Hematopoietic multipotent progenitor cell treated with erythropoietin and hydrocortisone succinate and interleukin-3 and kit ligand, for 17 days (in vitro differentiated cells): ENCODE results near the gene PXDC1.
"Not testable (repeated sequence)": the region's sequence is repeated elsewhere in the genome, so short reads cannot be mapped to it uniquely, and the experiment has no call there.

Experiments
- DNase-seq: peaks from one replicate; pipeline ENCODE4 v3.0.0-alpha.2; 2015; ENCODE audit warnings: low spot score

Gene PXDC1

DNA sequence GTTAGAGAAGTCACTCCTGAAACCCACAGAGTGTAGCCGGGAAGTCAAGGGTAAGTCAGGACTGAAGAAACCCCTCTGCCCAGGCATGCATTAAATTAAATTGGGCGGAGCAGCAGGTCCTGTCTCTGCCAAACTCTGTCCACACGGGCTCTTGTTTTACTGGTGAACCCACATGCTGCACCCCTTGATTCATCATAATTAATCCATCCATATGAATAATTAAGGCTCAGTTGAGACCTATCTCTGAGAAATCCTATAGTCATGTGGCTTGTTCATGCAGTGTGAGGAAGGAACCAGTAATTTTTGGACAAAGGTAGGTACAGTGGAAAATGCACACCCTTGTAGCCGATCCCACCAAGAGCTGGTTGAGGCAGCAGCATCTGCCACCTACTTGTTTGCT lies 43.0 kb downstream of the PXDC1 start:
- DNase-seq = no peak

DNA sequence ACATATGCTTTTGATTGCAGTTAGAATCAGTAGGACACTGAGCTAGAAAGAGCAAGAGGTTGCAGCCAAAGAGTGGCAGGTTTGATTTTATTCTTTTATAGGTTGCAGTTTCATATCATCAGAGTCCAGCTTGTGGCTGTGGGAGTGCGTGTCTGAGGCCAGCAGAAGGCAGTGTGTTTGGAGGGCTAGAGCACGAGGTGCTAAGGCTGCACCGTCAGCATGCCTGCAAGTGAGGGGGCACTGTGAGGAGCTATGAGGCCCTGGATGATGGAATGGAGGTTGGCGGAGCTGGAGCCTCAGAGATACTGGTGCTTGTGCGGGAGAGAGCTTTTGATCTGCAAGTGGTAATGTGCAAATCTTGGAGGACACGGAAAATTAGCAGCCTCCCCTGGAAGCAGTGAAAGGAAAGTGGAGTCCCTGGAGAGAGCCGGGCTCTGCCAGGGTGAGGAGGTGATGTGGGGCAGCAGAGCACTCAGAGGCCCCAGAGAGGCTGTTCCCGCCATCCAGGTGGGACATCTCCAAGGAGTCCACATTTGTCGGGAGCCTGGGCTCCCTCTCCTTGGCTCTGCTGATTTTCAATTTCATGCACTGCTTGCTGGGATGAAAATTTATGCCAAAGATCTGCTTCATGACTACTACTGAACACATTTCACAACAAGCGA lies 43.6 kb downstream of the PXDC1 start:
- DNase-seq = no peak

DNA sequence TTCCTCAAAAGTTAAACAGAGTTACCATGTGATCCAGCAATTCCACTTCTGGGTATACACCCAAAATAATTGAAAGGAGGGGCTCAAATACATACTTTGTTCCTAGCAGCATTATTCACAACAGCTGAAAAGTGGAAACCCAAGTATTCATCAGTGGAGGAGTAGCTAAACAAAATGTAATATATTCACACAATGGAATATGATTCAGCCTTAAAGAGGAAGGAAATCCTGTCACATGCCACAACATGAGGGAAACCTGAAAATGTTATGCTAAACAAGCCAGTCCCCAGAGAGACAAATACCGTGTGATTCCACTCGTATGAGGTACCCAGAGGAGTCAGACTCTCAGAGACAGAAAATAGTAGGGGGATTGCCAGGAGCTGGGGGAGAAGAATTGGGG lies 44.5 kb downstream of the PXDC1 start:
- DNase-seq = no peak

DNA sequence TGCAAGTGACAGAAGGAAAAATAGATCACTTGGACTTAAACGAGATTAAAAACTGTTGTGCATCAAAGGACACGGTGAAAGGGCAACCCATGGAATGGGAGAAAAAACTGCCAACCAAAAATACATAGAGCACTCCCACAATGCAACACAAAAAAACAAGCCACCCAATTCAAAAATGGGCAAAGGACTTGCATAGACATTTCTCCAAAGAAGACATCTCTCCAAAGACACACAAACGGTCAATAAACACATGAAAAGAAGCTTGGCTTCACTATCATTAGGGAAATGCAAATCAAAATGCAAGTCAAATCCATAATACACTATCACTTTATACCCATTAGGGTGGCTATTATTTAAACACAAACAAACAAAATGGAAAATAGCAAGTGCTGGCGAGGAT lies 45.0 kb downstream of the PXDC1 start:
- DNase-seq = no peak

DNA sequence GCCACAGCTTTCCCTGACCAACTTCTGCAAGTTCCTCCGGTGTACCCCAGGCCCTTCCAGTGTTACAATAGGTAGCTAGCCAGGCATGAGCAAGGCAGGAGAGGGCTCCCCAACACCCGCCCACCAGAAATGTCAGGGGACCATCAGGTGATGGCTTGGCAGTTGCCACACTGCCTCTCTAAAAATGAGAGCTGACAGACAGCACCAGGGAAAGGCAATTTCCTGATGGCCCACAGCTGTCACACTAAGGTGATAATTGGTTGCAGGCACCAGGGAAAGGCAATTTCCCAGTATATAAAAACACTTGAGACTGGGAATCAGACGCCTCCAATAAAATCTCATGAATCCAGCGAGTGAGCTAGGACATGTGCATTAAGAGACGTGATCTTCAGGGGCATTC lies 49.9 kb downstream of the PXDC1 start:
- no peak for DNase-seq

DNA sequence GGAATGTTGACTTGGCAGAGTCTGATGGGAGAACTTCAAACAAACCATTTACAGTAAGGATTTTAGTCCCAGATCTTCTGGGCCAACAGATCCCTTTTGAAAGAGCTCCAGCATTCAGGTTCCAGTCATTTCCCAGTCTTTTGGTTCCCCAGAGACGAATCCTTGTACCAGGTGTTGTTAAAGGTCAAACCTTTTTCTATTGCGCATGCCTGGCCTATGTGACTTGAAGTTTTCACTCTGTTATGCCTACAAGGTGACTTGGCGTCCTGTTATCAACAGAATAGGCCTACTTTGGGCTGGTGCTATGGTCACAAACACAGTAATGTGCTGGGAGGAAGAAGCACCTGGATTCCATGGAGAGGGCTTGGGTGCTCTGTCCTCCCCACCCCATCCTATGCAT lies 52.3 kb downstream of the PXDC1 start:
- DNase-seq = no peak

DNA sequence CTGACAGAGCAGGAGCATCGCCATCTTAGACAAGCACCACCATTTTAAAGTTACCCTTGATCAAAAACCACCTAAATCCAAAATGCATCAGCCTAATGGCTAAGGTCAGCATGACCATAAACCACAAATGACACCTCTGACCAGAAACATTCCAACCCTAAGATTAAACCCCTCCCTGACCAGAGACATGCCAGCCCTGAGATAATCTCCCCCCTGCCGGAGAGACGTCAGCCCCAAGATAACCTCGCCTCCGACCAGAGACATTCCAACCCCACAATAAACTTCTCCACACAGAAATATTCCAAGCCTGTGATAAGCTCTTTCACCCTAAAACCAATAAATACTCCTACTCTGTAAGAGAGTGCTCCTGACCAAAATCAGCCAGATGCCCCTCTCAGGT lies 53.5 kb downstream of the PXDC1 start:
- DNase-seq = no peak

DNA sequence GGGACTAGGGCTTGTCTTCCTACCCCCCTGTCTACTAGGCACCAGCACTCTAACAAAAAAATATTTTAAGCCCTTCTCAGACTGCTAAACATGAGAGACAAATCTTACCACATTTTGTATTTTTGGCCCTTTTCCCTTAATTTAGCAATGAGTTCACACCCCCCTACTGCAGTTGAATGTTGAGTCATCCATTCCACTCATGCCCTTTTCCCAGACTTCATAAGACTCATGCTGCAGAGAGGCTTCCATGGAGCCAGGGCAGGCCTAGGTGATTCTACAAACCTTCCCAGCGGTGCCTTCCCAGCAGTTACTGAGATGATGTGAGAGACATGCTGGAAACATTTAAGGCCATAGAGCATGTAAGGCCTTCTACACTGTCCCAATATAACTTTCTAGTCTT lies 53.9 kb downstream of the PXDC1 start:
- DNase-seq = no peak

DNA sequence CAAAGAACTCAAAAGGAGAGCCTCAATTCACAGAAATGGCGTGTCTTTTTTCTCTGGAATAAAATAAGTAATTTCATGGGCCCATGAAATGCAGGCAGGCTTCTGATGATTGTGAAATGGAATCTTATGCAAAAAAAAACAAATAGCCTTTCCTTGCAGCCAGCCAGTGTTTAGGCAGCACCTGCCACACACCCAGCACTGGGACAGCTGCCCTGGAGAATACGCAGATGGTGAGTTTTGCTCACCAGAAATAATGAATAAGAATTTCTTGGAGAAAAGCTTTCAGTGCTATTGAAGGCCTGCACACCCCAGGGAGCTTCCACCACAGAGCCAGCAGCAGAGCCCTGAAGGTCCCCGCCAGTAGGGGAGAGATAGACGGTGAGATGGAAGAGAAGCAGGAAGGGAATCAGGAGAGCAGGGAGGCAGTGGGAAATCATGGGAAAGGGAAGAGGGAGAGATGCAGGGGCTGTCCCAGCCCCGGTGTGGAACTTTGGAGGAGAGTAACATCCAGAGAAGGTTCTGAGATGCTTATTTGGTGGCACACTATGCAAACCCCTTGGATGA lies 54.9 kb downstream of the PXDC1 start:
- no peak for DNase-seq

DNA sequence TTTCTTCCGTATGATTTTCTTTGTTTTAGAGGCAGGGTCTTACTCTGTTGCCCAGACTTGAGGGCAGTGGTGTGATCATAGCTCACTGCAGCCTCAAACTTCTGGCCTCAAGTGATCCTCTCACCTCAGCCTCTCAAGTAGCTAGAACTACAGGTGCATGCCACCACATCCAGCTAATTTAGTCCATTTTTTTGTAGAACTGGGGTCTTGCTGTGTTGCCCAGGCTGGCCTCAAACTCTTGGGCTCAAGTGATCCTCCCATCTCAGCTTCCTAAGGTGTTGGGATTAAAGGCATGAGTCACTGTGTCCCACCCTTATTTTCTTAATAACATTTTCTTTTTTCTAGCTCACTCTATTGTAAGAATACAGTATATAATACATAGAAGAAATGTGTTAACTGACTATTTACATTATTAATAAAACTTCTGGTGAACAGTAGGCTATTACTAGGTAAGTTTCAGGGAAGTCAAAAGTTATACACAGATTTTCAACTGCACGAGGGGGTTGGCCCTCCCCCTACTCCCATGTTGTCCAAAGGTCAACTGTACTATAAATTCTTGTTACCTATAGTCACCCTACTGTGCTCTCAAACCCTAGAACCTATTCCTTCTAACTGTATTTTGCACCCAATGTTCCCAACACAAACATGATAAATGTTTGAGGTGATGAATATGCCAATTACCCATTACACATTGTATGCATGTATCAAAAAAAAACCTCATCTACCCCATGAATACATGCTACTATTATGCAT lies 56.3 kb downstream of the PXDC1 start:
- DNase-seq = no peak

DNA sequence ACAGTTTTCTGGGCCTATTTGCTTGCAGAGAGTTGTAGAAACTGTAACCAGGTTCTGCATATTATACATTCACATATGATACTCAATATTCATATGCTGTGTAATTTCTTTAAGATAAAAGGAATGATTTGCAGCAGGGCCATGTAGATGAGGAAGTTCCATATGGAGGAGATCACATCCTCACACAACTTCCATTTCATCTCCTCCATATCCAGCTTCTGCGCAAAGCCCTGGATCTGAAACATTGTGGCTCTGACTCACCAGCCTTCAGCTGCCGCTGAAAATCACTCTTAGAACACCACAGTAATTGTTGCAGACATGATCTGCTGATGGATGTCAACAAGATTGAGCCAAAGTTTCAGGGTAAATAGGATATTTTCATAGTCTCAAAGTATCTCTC lies 57.7 kb downstream of the PXDC1 start:
- no peak for DNase-seq

DNA sequence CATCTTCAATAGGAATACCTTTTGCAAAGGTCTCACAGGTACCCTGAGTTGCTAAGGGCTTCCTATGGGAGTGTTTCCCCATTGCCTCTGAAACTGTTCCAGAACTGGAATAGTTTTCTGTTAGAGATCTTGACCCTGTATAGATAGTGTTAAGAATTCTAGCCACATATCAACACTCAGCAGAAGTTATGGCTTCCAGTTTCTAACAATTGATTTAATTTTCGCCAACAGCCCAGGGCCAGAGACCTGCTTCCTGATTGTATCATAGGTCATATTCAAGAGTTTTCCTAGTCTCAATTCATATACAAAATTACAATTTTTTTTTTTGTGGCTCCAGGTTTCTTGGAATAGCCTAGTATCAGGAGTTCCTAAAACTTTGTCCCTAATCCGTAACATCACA lies 61.0 kb downstream of the PXDC1 start:
- no peak for DNase-seq

DNA sequence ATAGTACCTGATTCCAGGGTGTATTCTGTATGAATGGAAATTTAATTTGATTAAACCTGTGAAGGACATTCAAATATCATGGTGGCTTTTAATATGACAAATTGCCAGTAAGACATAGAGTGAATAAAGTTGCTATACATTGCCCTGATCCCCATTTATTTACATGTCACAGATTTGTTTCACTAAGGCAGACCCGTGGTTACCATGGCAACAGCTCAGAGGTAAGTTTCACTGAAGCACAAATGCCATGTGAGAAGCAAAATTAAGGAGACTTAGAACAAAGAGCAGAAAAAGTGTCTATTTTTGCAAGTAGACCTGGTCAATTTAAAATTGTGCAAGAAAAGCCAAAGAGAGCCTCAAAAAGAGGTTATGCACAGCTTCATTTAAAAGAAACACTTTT lies 63.7 kb downstream of the PXDC1 start:
- DNase-seq = no peak

DNA sequence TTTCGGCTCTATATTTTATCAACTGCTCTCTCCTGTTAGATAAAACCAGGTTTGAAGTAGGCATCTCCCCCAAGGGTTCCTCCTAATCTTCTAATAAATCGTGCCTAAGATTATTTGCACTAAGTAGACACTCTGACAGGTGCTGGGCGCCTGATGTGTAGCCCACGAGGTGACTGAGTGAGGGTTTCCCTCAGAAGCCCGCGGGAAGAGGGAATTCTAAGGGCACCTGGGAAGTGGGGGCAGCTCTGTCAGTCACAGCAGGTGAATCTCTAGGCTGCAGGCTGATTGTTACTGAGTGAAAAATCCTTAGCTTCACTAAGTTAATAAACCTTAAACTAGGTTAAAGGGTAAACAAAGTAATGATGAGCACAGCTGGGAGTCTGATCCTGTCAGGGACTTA lies 68.2 kb downstream of the PXDC1 start:
- DNase-seq = no peak

DNA sequence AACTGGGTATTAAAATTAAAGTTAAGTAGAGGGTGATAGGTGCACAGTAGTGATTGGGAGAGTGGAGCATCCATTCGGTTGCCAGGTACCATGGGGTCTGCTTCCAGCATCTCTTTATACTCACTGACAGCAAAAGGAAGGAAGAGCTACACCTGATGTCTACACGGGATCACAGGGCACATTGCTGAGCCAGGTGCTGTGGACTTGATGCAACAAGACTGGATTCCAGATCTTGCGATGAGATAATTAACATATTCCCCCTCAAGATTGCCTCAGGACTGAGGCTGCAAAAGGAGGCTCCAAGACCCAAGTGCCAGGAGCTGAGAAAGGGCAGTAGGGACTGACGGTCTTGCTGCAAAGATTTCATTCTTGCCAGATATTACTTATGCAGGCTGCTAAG lies 72.6 kb downstream of the PXDC1 start:
- DNase-seq = no peak

DNA sequence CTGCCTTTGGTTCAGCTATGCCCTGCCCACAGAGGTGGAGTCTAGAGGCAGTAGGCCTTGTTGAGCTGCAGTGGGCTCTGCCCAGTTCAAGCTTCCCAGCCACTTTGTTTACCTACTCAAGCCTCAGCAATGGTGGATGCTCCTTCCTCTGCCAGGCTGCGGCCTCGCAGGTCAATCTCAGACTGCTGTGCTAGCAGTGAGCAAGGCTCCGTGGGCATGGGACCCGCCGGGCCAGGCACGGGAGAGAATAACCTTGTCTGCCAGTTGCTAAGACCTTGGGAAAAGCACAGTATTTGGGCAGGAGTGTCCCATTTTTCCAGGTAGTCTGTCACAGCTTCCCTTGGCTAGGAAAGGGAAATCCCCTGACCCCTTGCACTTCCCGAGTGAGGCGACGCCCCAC lies 73.8 kb downstream of the PXDC1 start:
- not testable (repeated sequence) for DNase-seq

DNA sequence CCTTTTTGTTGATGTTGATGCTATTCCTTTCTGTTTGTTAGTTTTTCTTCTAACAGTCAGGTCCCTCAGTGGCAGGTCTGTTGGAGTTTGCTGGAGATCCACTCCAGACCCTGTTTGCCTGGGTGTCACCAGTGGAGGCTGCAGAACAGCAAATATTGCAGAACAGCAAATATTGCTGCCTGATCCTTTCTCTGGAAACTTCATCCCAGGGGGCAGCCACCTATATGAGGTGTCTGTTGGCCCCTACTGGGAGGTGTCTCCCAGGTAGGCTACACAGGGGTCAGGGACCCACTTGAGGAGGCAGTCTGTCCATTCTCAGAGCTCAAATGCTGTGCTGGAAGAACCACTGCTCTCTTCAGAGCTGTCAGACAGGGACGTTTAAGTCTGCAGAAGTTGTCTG lies 74.2 kb downstream of the PXDC1 start:
- DNase-seq = not testable (repeated sequence)
